Measurements from ENCODE around the gene DSCAML1.

Gene DSCAML1

GRCh38 chr11:117750916-117751662 is 45.9 kb downstream of the DSCAML1 start:
- DNase-seq: peak in 1 of 2 donors; percentile 30

GRCh38 chr11:117750357-117750756 is 46.7 kb downstream of the DSCAML1 start:
- no peak for DNase-seq

- no peak for DNase-seq
These were observed 47.5 kb downstream of the DSCAML1 start for GRCh38 chr11:117749541-117749910.

DNA sequence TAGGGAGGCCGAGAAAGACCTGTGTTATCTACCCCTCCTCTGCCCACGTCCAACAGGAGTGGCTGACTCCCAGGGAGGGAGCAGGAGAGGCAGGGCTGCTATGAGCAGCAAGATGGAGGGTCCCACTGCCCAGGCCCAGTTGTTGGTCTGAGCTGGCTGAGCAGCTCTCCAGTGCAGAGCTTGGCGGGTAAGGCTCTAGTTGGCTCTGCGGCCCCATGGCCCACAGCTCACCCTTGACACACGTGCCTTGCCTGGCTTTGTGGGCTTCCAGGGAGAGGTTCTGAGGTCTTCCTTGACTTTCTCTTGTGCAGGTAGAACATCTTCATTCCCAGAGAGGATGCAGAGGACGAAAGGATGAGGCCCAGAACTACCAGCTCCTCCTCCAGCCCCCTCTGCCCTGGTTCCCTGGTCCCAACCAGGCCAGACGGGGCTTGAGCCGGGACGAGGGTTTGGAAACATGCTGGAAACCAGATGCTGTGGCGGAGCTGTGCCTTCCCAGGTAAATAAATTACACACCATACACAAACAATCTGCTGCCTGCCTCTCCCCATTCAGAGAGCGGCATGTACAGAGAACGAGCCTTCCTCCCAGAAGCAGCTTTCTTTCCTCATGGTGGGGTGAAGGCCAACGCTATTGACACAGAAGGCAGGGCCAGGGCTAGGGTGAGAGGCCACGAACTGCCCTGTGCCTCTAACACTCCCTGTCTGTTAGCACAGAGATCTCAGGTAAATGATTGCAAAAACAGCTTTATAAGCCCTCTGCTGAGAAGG is 48.1 kb downstream of the DSCAML1 start:
- no peak for DNase-seq

- DNase-seq: no peak
These were observed 49.1 kb downstream of the DSCAML1 start for GRCh38 chr11:117747892-117748291.

DNA sequence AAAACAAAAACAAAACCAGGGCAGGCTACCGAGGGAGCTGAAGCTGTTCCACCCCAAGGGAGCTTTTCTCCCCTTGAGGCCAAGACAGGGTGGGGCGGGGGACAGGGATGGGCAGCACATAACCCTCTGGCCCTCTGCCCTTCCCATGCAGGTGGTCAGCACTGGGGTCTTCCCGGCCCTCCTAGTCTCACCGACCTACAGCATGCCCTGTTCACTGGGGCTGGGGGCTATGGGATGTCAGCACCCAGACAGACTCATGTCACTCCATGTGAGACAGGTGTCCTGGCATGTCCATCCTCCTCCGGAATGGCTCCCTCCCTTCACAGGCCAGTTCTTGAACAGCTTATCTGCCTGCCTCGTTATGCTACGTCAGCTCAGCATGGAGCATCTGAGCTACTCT is 51.7 kb downstream of the DSCAML1 start:
- DNase-seq: no peak

DNA sequence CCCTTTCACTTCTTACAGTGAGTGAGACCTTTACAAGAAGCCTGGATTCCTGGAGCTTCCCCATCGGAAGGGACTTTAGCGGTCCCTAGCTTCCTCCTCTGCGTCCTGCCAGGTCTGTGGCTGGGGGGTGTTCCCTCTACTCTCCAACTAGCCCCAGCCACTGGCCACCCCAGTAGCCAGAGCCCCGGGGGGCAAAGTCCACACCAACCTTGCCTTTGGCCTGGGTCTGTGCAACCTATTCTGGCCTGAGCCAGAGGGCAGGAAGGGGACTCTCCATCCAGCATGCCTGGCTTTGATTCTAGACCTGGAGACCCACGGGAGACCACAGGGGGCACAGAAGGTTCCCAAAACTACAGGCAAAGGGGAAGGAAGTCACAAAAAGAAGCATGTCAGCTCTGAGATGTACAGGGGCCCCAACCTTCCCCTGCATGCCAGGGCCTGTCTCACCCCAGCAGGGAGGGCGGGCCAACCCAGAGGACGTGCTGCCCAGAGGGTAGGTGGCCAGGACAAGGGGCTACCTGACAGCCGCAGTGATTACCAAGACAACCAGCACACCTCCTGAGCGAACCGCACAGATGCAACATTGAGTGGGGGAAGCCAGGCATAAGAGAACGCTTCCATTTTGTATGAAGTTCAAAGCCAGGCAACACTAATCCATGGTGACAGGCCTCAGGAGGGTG is 52.4 kb downstream of the DSCAML1 start:
- no peak for DNase-seq

- no peak for DNase-seq
These were observed 53.7 kb downstream of the DSCAML1 start for GRCh38 chr11:117743121-117743815.

GRCh38 chr11:117738246-117738957 is 58.6 kb downstream of the DSCAML1 start:
- no peak for DNase-seq

GRCh38 chr11:117735350-117735977 is 61.6 kb downstream of the DSCAML1 start:
- DNase-seq: peak in 1 of 2 donors; percentile 77

DNA sequence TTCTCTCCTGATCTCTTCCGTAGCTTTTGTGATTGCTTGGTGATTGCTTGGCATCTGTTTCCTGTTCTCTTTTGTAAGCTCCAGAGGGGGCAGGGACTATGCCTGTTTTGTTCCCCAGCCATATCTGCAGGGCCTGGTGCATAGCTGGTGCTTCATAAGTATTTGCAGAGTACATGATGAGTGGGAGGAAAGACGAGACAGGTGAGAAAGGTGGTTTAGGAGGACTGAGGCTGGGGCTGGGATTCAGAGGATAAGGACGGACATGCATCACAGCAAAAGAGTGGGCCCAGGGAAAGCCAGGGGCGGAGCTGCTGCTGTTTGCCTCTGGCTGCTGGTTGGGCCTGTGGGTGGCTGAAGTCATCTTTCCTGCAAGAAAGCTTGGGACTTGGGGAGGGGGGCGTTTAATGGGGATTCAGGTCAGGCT is 62.4 kb downstream of the DSCAML1 start:
- peak in 1 of 2 donors; percentile 63 for DNase-seq

DNA sequence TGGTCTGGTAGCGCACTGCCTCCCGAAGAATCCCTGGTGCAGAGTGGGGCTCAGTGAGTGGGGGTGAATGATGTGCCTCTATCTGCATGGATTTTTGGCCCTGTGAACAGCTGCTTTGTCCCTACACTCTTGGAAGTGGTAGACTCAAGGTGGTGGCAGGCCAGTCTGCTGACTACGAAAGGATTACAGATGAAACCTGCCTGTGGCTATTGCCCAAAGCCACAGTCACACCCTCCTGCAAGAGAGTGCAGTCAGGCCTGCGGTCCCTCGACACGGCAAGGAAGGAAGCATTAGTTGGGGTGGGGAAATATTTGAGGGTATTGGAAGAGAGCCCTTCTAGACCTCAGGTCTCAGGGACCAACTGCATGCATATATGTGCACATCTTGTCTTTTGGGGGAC is 63.7 kb downstream of the DSCAML1 start:
- DNase-seq: no peak

- no peak for DNase-seq
These were observed 65.2 kb downstream of the DSCAML1 start for GRCh38 chr11:117731722-117732290.

DNA sequence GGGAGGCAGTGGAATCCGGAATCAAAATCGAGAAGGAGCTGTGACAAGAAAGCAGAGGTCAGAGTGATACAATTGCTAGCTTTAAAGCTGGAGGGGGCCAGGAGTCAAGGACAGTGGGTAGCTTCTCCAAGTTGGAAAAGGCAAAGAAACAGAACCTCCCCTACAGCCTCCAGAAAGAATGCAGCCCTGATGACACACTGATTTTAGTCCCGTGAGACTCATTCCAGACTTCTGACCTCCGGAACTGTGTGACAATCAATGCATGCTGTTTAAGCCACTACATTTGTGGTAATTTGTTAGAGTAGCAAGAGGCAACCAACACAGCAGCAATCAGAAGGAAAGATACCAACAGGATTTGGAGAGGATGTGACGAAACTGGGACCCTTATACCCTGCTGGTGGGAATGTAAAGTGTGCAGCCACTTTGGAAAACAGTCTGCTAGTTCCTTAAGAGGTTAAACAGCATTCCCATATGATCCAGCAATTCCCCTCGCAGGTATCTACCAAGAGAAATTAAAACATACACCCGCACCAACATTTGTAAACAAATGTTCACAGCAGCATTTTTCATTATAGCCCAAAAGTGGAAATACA is 66.7 kb downstream of the DSCAML1 start:
- no peak for DNase-seq

DNA sequence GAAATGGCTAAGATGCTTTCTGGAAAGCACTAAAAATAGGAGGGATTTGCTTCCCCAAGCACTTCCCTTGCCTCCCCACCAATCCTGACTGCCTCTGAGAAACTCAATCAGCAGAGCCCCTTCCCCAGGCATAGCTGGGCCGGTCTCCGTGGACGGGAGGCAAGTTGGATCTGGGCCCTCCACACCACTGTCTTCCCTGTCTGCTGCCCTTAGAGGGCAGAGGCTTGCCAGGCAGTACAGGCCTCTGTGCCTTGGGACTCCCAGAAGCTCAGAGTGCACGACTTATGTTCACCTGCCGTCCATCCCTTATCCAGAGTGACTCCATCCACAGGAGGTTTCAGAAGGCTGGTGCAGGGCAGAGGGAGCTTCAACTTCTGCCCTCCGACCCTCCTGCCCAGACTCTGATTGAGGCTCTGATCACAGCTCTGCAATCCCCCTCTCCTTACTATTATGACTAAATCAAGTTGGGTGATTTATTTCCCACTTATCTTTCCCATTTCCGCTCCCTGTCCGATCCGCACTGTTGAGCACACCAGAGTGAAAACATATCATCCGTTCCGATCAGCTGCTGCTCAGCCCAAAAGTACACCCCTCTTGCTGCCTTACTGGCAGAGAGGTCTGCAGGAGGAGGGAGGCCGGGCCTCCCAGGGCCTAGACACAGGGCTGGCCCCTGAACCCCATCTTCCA is 71.8 kb downstream of the DSCAML1 start:
- peak in 1 of 2 donors; percentile 46 for DNase-seq

- DNase-seq: no peak
These were observed 72.4 kb downstream of the DSCAML1 start for GRCh38 chr11:117724621-117725020.

DNA sequence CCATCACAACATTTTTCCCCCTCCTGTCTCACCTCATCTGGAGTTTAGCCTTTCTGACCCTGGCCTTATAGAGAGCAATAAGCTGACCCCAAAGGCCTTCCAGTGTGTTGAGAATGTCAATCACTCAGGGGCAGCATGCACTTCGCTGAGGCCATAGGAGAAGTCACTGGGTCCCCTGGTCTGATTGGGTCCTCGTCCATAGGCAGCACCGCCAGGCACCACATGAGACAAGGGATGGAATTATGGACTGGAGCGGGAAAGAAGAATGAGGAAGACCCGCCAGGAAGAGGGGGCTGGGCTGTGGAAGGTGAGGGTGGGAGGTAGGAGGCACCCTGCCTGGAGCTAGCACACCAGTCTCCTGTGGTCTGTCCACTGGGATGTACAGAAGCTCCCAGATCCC is 72.9 kb downstream of the DSCAML1 start:
- no peak for DNase-seq

GRCh38 chr11:117723277-117724024 is 73.6 kb downstream of the DSCAML1 start:
- no peak for DNase-seq

DNA sequence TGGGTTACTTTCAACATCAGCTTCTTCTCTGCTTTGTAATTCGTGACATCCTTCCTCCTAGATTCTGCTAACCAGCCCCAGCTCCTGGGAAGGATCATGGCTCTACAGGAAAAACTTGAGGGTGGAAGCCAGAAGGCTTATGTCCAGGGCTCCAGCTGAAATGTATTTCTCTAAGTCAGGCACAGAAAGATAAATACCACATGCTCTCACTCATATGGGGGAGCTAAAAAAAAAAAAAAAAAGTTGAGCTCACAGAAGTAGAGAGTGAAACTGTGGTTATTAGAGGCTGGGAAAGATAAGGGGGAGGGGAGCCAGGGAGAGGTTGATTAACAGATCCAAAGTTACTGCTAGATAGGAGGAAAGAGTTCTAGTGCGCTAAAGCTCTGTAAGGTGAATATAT is 74.9 kb downstream of the DSCAML1 start:
- DNase-seq: no peak

- DNase-seq: no peak
These were observed 76.9 kb downstream of the DSCAML1 start for GRCh38 chr11:117720061-117720511.
